Endothelial cell of umbilical vein (primary cell): Measurements from ENCODE around the gene HDHD5. TPM values are rescaled to one million over a fixed set of nuclear protein-coding genes. Genes with fewer than 3 reads are reported as not detected.

Source experiments
- BruUV-seq: library from RNA; stranded (reverse); fragments of 400-500 nt; replicated peaks from 2 replicates; lab custom pipeline; 2021; lab: Mats Ljungman, UMichigan
- CTCF ChIA-PET: fragments of 300-600, 350-600 bp; sonication (Branson Sonifier 250); formaldehyde crosslinking; loops from one replicate; lab custom pipeline; 2021; ENCODE audit warnings: antibody characterized with exemption, inconsistent platforms; lab: Charles Lee
- POLR2A ChIA-PET: fragments of 300-600, 350-600 bp; sonication (Branson Sonifier 250); formaldehyde crosslinking; loops from one replicate; lab custom pipeline; 2021; ENCODE audit warnings: antibody characterized with exemption, inconsistent platforms; lab: Charles Lee
- DNase-seq: peaks from one replicate; pipeline ENCODE4 v3.0.0-alpha.2; 2011; ENCODE audit warnings: low read depth, low spot score
- FAIRE-seq: peaks from 2 replicates; lab custom pipeline; 2011; peaks lifted over from hg19 to GRCh38; lab: Jason Lieb, UNC
- H2AFZ ChIP-seq: 2 replicates; pipeline ENCODE4 v1.6.0; 2012; ENCODE audit warnings: low read depth, low read length, control low read depth, inconsistent platforms
- H3K27ac ChIP-seq: 2 replicates; pipeline ENCODE4 v1.5.1; 2011; ENCODE audit warnings: low read depth, mild to moderate bottlenecking, control low read depth, low read length, moderate library complexity; ENCODE audit not compliant: insufficient read depth
- H3K27me3 ChIP-seq, 2 experiments: 2 replicates each; pipeline versions ENCODE4 v1.6.0 to v1.6.1; 2011; ENCODE audit warnings: low read length in 2 of 2, mixed read lengths in 1 of 2; ENCODE audit not compliant: control insufficient read depth in 2 of 2, insufficient read depth in 2 of 2
- H3K36me3 ChIP-seq, 2 experiments: 2 replicates in 1 of 2; 3 replicates in 1 of 2; pipeline ENCODE4 v1.5.1; 2011; ENCODE audit warnings: low read length in 2 of 2, mild to moderate bottlenecking in 1 of 2, moderate library complexity in 1 of 2; ENCODE audit not compliant: control insufficient read depth in 2 of 2, insufficient read depth in 2 of 2; ENCODE audit errors: extremely low read depth in 1 of 2
- H3K4me1 ChIP-seq: 3 replicates; pipeline ENCODE4 v1.5.1; 2011; ENCODE audit warnings: mild to moderate bottlenecking, low read length; ENCODE audit not compliant: control insufficient read depth, insufficient read depth; ENCODE audit errors: extremely low read depth
- H3K4me2 ChIP-seq: 2 replicates; pipeline ENCODE4 v1.6.1; 2011; ENCODE audit warnings: low read length, control low read depth, mixed read lengths; ENCODE audit not compliant: insufficient read depth
- H3K4me3 ChIP-seq, 3 experiments: fragments of 200-600 bp in 1 of 3; sonication (generic), shearing (Covaris generic) in 1 of 3; replicated peaks in 1 of 3; 2 replicates each; pipeline ENCODE4 v1.5.1; 2011 to 2016; ENCODE audit warnings: control low read depth in 3 of 3, low read length in 3 of 3, mild to moderate bottlenecking in 2 of 3, inconsistent platforms in 1 of 3, low read depth in 1 of 3, moderate library complexity in 1 of 3; ENCODE audit not compliant: insufficient read depth in 1 of 3
- H3K79me2 ChIP-seq: 2 replicates; pipeline ENCODE4 v1.6.0; 2012; ENCODE audit warnings: low read length, inconsistent platforms; ENCODE audit not compliant: control insufficient read depth, insufficient read depth
- H3K9ac ChIP-seq: replicated peaks from 2 replicates; pipeline ENCODE3; 2011; ENCODE audit warnings: low read length, control low read depth; ENCODE audit not compliant: insufficient read depth; ENCODE audit errors: extremely low read depth
- H3K9me1 ChIP-seq: replicated peaks from 3 replicates; pipeline ENCODE4 v1.6.0; 2011; ENCODE audit warnings: mild to moderate bottlenecking, low read length; ENCODE audit not compliant: control insufficient read depth, insufficient read depth; ENCODE audit errors: extremely low read depth
- H3K9me3 ChIP-seq: replicated peaks from 2 replicates; pipeline ENCODE4 v1.5.1; 2012; ENCODE audit warnings: low read length, inconsistent platforms; ENCODE audit not compliant: control insufficient read depth, insufficient read depth
- H4K20me1 ChIP-seq: replicated peaks from 2 replicates; pipeline ENCODE3; 2011; ENCODE audit warnings: mild to moderate bottlenecking, low read length; ENCODE audit not compliant: control insufficient read depth, insufficient read depth; ENCODE audit errors: extremely low read depth
- EZH2 ChIP-seq: IDR thresholded peaks from 2 replicates; pipeline ENCODE4 v1.6.1; 2012; ENCODE audit warnings: borderline replicate concordance, low read depth, mild to moderate bottlenecking, moderate library complexity, low read length, inconsistent platforms; ENCODE audit not compliant: severe bottlenecking
- FOS ChIP-seq: IDR thresholded peaks from 2 replicates; pipeline ENCODE4 v1.6.1; 2011; ENCODE audit warnings: mild to moderate bottlenecking, low read length, moderate library complexity, borderline replicate concordance; ENCODE audit not compliant: insufficient read depth
- GATA2 ChIP-seq: IDR thresholded peaks from 2 replicates; pipeline ENCODE4 v1.7.0; 2011; ENCODE audit warnings: low read depth, mild to moderate bottlenecking, moderate library complexity, mixed read lengths, low read length; ENCODE audit not compliant: insufficient read length, insufficient read depth
- JUN ChIP-seq: IDR thresholded peaks from 2 replicates; pipeline ENCODE4 v1.6.1; 2011; ENCODE audit warnings: borderline replicate concordance, low read depth; ENCODE audit not compliant: insufficient read length, insufficient read depth
- MYC ChIP-seq: IDR thresholded peaks from one replicate; pipeline ENCODE4 v1.6.1; 2011; ENCODE audit warnings: mild to moderate bottlenecking, low read depth, low read length
- POLR2A ChIP-seq: IDR thresholded peaks from 2 replicates; pipeline ENCODE4 v1.6.1; 2012; ENCODE audit warnings: low read depth, mild to moderate bottlenecking, control low read depth, low read length
- POLR2AphosphoS5 ChIP-seq: IDR thresholded peaks from 2 replicates; pipeline ENCODE4 v1.6.1; 2012; ENCODE audit warnings: low read depth, mild to moderate bottlenecking, control low read depth, low read length, moderate library complexity; ENCODE audit not compliant: insufficient read depth
- dilution Hi-C: fragments of 300-500 bp; cut with MboI; formaldehyde crosslinking; loops from one replicate; pipeline ENCODE4 v1.15.0; 2019; ENCODE audit warnings: low sequenced_read_pairs; ENCODE audit not compliant: extremely low pct_ligation_motif_present
- intact Hi-C: fragments of 100-400 bp; cut with micrococcal nuclease; formaldehyde crosslinking; loops from one replicate; pipeline ENCODE4 v1.10.0; 2022
- polyA plus RNA-seq, 4 experiments: library from polyadenylated mRNA; depleted of rRNA in 3 of 4; stranded (reverse) in 3 of 4; unstranded in 1 of 4; fragments of >200 nt; gene quantifications; 2 replicates each; pipeline versions ENCODE4 v1.2.1 to v1.2.3, GENCODE V29; 2011 to 2012; ENCODE audit warnings: missing spikeins in 1 of 4
- total RNA-seq: library from RNA; stranded (reverse); gene quantifications from 2 replicates; pipeline ENCODE4 v1.2.3, GENCODE V29; 2021
- TF ChIP-seq, protein P1 (sequence below), 2 donors: IDR thresholded peaks; 1 replicate in 1 of 2; 2 replicates in 1 of 2; pipeline ENCODE4 v1.5.1; 2011; ENCODE audit warnings: low read length in 2 of 2, mild to moderate bottlenecking in 2 of 2, moderate library complexity in 2 of 2, control low read depth in 1 of 2, inconsistent platforms in 1 of 2, low read depth in 1 of 2; ENCODE audit not compliant: insufficient read depth in 1 of 2; ENCODE audit errors: extremely low read depth in 1 of 2
- TF ChIP-seq, protein P2 (sequence below): IDR thresholded peaks from 2 replicates; pipeline ENCODE4 v1.6.1; 2011; ENCODE audit not compliant: insufficient read depth, insufficient read length

The HDHD5 gene
- total and polyA plus RNA-seq, 2 donors (not counting 3 experiments of a cell fraction or from before 2014, with no cell fraction given): 28.1 to 54.1 TPM

DNA sequence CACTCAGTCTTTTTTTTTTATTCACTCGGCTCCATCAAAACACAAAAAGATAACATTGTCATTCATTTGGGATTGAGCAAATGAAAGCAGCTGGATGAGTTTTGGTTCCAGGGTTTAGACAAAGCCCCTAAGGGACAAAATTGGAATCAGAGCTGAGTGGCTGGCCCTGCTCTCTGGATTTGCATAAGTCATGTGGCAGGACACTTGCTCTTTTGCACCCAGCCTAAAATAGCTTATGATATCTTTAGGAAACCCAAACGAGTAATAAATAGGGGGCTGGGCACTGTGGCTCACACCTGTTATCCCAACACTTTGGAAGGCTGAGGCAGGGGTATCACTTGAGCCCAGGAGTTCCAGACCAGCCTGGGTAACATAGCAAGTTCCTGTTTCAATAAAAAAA is 27.0 kb downstream of the HDHD5 start:
- Histone ChIP-seq H3K9ac (no peak overlapping the region), H3K9me3 (no peaks in the 10 kb centered on the region), H3K79me2 (no peaks in the 10 kb centered on the region), H3K4me3 (no peak overlapping the region), H3K27ac (no peak overlapping the region), H3K36me3 (no peaks in the 10 kb centered on the region), H3K4me1 (no peaks in the 10 kb centered on the region), H3K4me2 (no peak overlapping the region), H3K9me1 (no peaks in the 10 kb centered on the region), H3K27me3 (no peaks in the 10 kb centered on the region), H4K20me1 (no peaks in the 10 kb centered on the region), H2AFZ (no peak overlapping the region)
- FAIRE-seq: no peak
- dilution Hi-C loops: no loop called here
- DNase-seq: no peak
- CTCF ChIA-PET: interaction anchor here (1.8 kb wide), 1 partner anchor 370 kb away, joined by 5 read pairs; no protein-coding TSS in a partner anchor
- no TSS peak for BruUV-seq
- no peak for TF ChIP-seq EZH2
- TF ChIP-seq MYC: no peak
- no peak for TF ChIP-seq FOS
- no peak for TF ChIP-seq GATA2
- no peak for TF ChIP-seq POLR2A
- TF ChIP-seq POLR2AphosphoS5: no peak
- TF ChIP-seq, protein P1, sequence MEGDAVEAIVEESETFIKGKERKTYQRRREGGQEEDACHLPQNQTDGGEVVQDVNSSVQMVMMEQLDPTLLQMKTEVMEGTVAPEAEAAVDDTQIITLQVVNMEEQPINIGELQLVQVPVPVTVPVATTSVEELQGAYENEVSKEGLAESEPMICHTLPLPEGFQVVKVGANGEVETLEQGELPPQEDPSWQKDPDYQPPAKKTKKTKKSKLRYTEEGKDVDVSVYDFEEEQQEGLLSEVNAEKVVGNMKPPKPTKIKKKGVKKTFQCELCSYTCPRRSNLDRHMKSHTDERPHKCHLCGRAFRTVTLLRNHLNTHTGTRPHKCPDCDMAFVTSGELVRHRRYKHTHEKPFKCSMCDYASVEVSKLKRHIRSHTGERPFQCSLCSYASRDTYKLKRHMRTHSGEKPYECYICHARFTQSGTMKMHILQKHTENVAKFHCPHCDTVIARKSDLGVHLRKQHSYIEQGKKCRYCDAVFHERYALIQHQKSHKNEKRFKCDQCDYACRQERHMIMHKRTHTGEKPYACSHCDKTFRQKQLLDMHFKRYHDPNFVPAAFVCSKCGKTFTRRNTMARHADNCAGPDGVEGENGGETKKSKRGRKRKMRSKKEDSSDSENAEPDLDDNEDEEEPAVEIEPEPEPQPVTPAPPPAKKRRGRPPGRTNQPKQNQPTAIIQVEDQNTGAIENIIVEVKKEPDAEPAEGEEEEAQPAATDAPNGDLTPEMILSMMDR (IDR thresholded peaks at IDR 0.05; ENCODE audit: extremely low read depth in 1 of 2, insufficient read depth in 1 of 2, low read depth in 1 of 2, low read length in 2 of 2): no peak
- TF ChIP-seq JUN: no peak
- TF ChIP-seq, protein P2, sequence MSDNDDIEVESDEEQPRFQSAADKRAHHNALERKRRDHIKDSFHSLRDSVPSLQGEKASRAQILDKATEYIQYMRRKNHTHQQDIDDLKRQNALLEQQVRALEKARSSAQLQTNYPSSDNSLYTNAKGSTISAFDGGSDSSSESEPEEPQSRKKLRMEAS: no peak
- intact Hi-C loops: no loop called here
- POLR2A ChIA-PET: interaction anchor here (0.7 kb wide), 1 partner anchor 10 kb away, joined by 5 read pairs; no protein-coding TSS in a partner anchor
